Stimulated activated naive CD4-positive, alpha-beta T cell treated with Interleukin-2 at 50 U/mL for 16 hours (primary cell): ENCODE data around the gene OR2A42.
"Not testable (repeated sequence)": the region's sequence is repeated elsewhere in the genome, so short reads cannot be mapped to it uniquely, and the experiment has no call there.

Experiments used
- DNase-seq: peaks from one replicate; lab custom pipeline; 2025; lab: John Stamatoyannopoulos, UW

Gene OR2A42

DNA sequence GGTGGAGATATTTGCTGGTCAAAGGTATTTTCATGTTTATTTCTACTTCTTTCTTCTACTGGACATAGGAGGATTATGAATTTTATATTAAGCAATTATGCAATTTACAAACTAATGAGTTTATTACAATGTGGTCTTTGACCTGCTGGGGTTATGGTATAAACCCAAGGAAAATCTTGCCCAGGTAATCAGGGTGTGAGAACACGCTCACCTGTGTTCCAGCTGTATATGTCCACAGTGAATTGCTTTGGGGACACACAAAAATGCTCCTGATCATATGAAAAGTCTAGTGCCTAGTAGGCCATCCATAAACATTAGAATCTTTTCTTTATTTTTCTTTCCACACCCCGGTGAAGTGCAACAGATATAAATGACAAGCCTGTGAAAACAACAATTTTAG is at the start of gene OR2A42:
OR2A42 (minus strand) TSS at position 241 of the 400 bp plus-strand sequence. CDS start 6,762 bp downstream, outside the sequence.
- DNase-seq: not testable (repeated sequence)

- DNase-seq: not testable (repeated sequence)
These were observed 47.9 kb upstream of the OR2A42 start for GRCh38 chr7:144287171-144287784.

DNA sequence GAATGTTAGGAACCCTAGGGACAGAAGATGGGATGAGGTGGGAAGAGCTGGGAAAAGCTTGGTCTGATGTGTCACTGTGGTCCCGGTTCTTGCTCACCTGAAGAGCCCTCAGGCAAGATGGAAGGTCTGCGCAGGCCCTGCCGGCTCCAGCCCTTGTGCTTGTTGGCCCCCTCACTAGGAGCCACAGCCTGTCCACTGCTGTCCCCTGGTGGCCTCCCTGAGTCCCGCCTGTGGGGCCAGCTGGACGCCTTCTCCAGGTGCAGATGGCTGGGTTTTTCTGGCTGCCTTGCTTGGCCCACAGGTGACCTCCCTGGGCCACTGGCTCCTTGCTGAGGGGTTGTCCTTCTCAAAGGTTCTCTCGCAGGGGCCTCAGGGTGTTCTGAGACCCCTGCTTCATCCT is 44.3 kb upstream of the OR2A42 start:
- not testable (repeated sequence) for DNase-seq

DNA sequence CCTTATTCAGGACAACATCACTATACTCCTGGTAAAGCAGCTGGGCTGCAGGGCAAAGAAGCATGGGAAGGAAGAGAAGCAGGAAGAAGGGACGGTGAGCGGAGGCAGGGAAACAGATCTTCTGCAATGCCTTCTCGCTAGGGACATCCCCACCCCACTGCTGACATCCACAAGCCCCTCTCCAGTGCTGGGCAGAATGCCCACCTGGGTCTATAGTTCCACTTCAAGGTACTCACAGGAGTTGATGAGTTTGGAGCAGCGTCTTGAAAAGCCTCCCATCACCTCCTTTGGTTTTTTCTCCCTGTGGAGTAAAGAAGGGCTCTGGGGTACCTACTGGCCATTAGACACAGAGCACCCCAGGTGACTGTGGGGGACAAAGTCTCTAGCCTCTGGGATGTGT is 43.1 kb upstream of the OR2A42 start:
- DNase-seq: not testable (repeated sequence)

DNA sequence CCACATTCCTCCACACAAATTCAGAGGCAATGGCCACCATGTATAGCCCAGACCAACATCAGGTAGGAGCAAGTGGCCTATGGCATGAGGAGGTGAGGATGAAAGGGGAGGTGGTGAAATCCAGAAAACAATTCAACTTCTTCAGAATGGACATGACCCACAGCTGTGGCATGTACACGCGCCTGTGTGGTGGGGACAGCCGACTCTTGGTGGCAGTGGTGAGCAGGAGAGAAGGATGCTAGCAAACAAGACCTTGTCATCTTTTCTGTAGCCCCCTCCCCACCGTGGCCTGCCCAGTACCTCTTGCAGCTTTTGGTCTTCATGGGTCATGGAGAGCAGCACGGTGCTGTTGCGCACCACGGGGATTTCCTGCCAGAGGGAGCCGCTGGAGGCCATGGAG is 42.6 kb upstream of the OR2A42 start:
- not testable (repeated sequence) for DNase-seq

- not testable (repeated sequence) for DNase-seq
These were observed 40.6 kb upstream of the OR2A42 start for GRCh38 chr7:144280010-144280409.

- not testable (repeated sequence) for DNase-seq
These were observed 35.9 kb upstream of the OR2A42 start for GRCh38 chr7:144275281-144275680.

DNA sequence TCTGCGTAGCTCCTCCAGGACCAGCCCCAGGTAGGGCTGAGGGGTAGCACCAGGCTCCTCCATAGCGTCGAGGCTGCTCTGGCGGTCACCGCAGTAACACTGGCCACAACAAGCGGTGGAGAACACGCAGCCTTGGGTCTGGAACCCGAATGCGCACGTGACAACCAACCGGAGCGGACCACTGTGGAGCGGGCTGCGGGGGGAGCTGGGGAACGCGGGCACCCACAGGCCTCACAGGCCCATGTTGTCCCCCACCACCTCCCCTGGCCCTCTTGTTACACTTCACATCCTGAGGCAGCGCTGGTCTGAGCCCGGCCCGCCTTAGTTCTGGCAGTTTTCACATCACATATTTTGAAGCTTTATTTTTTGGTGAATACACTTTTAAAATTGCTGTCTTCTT is 29.8 kb upstream of the OR2A42 start, which contains the start of gene CTAGE8:
CTAGE8 (minus strand) TSS at position 101 of the 400 bp plus-strand sequence; CDS start at position 63, 38 bp downstream.
- not testable (repeated sequence) for DNase-seq

DNA sequence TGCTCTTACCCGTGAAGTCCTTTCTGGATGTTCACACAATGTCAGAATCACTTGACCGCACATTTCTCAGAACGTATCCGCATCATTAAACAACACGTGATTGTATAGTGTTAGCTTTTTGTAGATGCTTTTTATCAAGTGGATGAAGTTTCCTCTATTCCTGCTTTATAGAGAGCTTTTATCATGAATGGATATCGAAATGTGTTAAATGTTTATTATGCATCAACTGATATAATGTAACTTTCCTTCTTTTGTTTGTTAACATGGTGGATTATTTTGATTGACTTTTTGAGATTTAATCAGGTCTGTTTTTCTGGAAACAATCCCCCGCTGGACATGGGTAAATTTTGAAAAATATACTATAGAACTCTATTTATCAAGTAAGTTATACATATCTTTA is 25.3 kb upstream of the OR2A42 start, which contains the start of gene OR2A7:
OR2A7 (minus strand) TSS at position 101 of the 400 bp plus-strand sequence. CDS start 5,164 bp downstream, outside the sequence.
- not testable (repeated sequence) for DNase-seq

DNA sequence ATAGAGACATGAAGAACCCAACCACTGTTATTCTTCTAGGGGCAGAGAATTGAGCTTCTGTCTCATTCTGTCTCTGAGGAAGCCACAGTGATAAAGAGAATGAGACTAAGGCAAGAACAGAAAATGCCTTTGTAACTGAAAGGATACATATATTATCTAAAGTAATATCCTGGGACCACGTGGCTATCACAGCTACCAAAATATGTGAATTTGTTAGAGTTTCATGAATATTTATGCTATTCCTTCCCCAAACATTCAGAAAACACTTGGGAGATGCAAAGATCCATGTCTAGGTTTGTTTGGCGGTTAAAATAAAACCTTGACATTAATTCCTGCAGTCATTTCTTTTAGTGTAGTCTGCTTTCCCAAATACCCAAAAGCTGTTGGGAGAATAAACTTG is 22.7 kb upstream of the OR2A42 start:
- not testable (repeated sequence) for DNase-seq

- DNase-seq: not testable (repeated sequence)
These were observed 19.7 kb upstream of the OR2A42 start for GRCh38 chr7:144259067-144259466.

DNA sequence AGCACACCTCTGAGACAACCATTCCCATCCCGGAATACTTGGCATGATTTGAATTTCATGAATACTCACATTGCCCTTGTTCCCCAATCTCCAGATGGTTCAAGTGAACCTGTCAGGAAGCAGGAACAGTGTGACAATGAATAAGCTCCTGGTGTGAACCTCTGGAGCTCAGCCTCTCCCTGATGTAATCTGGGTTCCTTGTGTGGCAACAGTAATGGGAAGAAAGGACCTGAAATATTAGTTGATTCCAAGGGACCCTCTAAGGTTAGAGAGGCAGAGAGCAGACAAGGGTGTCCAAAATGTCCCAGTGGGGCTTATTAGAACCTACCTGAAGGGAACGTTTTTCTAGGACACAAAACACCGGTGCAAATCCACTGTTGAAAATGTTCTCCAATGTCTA is 16.7 kb upstream of the OR2A42 start:
- DNase-seq: no peak

DNA sequence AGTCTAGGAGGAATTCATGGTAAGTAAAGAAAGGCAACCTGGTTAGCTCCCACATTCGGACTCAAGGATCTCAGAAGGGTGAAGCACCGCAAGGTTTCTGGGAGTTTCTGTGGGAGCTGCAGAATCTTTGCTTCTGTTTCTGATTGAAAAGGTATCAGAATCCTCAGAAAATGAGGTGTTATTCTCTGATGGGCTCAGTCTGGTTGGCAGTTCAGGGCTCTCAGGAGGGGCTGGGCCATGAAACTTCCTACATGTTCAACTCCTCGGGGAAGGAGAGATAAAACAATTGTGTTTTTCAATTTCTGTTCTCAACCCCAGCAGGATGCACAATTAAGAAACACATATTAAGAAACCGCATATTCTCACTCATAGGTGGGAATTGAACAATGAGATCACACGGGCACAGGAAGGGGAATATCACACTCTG is 16.1 kb upstream of the OR2A42 start:
- DNase-seq: no peak

- DNase-seq: not testable (repeated sequence)
These were observed 12.9 kb upstream of the OR2A42 start for GRCh38 chr7:144252307-144252706.

DNA sequence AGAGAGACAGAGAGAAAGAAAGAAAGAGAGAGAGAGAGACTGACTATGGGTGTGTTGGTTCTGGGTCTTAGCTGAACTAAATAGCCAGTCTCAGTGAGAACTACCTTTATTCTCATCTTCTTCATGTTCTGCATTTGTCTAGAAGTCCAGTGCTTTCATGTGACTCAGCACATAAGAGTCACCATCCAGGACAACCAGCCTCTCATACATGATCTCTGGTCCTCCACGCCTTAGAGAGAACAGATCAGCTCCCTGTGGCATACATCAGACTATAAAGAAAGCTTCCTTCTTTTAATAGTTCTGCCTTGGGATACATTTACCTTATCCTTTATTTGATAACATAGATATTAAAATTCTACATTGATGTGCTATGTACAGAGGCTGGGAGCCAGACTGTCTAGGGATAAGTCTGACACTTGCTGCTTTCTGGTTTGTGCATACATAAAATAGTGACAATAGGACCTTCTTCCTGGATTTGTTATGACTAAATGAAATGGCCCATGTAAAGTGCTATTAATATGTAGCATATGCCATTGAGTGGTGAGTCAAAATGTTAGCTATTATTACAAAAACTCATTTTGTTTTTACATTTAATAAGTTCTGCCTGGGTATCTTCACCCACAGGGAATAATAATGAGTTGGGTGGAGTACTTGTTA is 8.4 kb upstream of the OR2A42 start:
- DNase-seq: not testable (repeated sequence)

DNA sequence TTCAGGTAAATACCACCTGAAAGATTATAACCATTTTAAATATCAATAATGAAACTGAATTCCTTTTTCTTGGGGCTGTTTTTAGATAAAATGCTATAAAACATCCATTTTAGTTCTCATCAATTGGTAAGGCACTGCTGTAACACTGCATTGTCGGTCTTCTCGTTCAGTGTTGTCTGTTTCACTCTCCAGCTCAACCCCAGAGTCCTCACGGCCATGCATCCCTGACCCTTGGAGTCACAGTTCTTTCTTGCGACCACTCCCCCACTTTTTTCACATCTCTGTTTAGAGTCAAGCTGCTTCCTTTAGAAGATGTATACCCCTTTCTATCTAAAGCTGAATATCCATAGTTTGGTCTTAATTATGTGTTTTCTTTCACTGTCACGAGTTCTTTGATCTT is 7.6 kb upstream of the OR2A42 start:
- DNase-seq: not testable (repeated sequence)

DNA sequence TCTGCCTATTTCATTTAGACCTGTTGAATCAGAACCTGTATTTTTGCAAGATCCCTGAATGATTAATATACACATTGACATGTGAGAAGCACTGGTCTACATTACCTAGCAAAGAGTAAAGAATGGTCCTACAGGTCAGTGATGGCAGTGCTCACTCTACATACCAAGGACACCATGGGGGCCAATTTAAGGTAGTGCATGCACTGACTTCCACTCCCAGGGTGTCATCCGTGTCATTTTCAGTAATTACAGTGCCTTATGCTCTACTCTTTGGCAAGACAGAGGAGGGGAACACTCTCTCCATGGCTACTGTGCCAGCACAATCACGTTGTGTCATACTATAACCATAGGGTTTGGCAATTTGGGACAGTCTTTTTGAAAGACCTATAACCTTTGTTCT is 6.0 kb upstream of the OR2A42 start:
- DNase-seq: not testable (repeated sequence)

GRCh38 chr7:144238530-144239082 is 799 bp downstream of the OR2A42 start:
- DNase-seq: not testable (repeated sequence)

DNA sequence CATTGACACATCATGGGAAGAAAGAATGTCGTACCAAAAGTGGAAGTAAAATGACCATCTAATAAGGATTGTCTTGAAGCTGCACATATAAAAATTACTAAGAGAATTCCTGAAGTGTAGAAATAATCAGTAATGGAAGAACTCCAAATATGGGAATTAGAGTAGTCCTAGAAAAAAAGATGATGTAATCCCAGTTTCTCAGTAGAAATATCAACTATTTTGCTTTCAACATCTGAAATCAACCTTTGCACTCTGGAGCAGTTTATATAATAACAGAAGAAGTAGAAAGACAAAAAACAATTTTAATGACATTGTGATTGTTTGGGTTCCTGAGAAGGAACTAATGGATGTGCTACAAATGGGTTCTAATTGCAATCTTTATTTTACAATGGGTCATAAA is 6.4 kb downstream of the OR2A42 start:
- not testable (repeated sequence) for DNase-seq

DNA sequence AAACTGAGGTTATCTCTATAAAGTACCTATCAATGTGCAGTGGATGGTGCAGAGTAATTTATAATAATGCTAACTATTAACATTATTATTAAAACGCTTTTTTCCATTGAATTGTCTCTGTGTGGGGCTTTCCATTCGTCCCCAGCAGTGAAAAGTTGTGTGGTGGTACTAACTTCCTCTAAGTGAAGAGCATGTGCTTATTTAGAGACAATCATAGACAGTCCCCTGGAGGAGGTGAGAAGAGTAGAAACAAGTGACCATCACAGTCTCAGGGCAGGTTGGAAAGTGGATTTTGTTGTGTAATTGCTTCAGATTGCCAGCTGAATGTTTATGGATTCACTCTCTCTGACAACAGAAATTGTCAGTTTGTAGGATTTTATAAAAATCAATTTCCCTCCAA is 8.4 kb downstream of the OR2A42 start:
- not testable (repeated sequence) for DNase-seq

- not testable (repeated sequence) for DNase-seq
These were observed 10.6 kb downstream of the OR2A42 start for GRCh38 chr7:144228810-144229209.

DNA sequence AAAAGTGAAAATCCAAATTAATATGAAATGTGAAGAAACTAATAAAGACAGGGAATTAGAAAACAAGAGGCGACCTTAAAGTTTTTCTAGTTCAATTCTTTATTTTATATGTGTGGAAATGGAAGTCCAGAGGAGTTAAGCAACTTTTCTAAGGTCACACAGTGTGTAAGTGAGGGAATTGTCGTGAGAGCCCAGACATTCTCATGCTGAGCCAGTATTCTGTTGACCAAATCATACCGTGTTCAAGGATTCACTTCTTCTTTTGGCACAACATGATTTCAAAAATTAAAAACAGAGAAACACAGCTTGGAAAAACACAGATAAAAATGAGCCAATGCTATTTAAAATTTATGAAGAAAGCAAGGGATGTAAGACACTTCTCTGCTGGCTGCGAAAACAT is 12.5 kb downstream of the OR2A42 start:
- not testable (repeated sequence) for DNase-seq

DNA sequence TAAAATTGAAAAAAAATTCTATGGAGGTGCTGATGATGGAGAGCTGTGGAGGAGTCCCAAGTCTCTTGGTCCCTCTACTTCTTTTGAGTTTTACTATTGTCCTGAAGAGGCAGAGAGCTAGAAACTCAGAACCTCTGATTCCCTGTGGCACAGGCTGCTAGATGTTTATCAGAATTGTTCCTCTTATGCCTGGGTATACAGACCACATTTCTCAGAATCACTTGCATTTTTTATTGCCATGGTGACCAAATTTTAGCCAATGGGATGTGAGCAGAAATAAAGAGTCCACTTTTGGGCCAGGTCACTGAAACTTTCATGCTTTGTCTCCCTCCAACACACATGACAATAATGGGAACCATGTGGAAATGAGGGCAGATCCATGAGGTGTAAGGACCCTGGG is 15.7 kb downstream of the OR2A42 start:
- not testable (repeated sequence) for DNase-seq
